Stimulated activated CD8-positive, alpha-beta memory T cell treated with anti-CD3 and anti-CD28 coated beads, Interleukin-7, amount 100 ng/mL, for 4 hours (primary cell): ENCODE measurements around the gene STIM1.
A peak's percentile ranks its signal among the peaks of the same experiment; 100 is the strongest.

Source experiments
- DNase-seq, 2 donors: peaks; one replicate each; pipeline ENCODE4 v3.0.0-alpha.2; 2020; ENCODE audit warnings: low read depth in 2 of 2

Gene STIM1

GRCh38 chr11:3830730-3831129 is 24.7 kb upstream of the STIM1 start:
- DNase-seq = no peak

DNA sequence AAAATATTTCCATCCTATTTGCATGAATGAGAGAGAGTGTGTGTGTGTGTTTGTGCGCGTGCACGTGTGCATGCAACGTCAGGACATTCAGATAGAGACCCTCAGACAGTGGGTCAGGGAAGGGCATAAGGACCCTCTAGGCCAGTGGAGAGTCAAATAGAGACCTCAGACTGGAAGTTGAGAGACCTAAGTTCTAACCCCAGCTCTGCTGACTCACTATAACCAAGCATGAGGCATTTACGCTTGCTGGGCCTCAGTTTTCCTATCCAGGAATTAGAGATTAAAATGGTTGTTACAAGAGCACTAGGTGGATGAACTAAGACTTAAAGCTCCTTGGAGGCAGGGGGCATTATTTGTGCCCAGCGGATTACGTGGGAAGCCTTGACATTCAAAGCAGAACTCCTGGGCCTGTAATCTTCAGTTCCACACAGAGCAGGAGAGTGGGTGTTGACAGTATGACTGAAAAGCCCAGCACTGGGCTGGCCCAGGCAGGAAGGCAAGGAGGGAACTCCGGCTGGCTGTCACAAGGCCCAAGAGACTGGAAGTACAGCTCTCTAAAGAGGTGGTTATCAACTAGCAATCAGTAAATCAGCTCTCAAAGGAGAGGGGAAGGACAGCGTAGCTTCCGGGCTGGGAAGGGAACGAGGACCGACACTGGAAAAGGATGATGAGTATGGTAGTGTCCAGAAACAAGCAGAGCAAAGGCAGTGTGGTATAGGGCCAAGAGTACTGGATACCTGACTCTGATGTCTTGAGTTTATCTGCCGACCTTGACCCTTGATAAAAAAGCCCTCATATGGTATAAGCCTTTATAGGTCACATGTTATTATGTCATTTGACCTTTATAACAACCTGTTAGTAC is 23.9 kb upstream of the STIM1 start:
- DNase-seq = no peak

DNA sequence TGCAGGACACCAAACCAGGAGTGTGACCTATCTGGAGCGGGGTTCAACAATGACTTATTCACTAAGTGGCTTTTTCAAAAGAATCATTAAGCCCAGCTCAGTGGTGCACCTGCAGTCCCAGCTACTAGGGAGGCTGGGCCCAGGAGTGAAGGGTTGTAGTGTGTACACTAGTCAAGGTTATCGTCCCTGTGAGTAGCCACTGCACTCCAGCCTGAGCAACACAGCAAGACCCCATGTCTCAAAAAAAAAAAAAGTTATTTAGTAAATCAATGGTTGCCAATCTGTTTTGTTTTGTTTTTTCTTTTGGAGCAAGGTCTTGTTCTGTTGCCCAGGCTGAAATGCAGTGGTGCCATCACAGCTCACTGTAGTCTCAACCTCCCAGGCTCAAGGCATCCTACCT is 22.6 kb upstream of the STIM1 start:
- DNase-seq = no peak

- DNase-seq = no peak
Measured at GRCh38 chr11:3833449-3833848, 22.0 kb upstream of the STIM1 start.

DNA sequence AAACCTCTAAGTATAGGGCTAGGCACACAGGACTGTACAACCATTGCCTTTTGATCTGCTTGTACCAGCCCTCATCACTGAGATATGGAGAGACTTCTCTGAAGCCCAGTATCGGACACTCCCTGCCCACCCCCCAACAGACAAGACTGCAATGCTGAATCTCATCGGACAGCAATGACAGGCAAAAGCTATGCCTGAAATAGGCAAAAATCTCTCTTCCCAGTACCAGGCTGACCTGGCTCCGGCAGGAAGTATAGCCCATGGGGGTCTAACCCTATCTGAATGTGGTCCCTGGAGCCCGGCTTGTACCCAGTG is 21.2 kb upstream of the STIM1 start:
- DNase-seq = no peak

- DNase-seq = no peak
Measured at GRCh38 chr11:3834664-3835461, 20.6 kb upstream of the STIM1 start.

DNA sequence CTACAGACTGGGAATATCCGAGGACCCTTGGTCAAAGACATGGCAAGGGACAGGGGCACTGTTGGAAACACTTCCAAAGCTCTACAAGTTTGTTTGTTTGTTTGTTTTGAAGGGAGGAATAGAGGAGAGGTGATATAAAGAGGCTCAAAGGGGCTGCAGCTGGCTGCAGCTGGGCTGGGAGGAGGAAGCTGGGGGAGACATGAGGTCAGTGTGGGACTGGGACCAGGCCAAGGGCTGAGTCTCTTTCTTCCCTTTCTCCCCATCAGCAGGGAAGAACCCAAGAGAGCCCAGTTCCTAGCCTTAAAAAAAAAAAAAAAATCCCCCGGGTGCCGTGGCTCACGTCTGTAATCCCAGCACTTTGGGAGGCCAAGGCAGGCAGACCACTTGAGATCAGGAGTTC is 19.7 kb upstream of the STIM1 start:
- DNase-seq = no peak

DNA sequence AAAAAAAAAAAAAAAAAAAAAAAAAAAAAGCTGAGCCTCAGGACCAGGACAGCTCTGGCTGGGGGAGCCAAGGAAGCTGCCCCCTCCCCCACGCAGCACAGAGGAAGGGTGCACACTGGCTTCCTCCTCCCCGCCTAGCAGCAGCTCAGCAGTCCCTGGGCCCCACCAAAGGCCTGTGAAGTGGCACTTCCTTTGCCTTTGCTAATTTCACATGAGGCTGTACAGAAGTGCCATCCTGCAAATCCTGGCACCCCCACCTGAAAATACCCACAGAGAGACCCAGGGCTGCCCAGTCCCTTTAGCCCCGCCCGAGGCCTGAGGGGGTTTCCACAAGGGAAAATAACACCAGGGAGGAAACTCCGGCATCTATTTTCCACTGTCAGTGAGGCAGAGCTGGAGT is 18.6 kb upstream of the STIM1 start:
- peak in 1 of 2 donors; percentile 45 for DNase-seq

GRCh38 chr11:3837793-3838192 is 17.7 kb upstream of the STIM1 start:
- DNase-seq = no peak

- DNase-seq = no peak
Measured at GRCh38 chr11:3838504-3838903, 17.0 kb upstream of the STIM1 start.

- no peak for DNase-seq
Measured at GRCh38 chr11:3840004-3840869, 15.2 kb upstream of the STIM1 start.

- peak in 1 of 2 donors; percentile 97 for DNase-seq
Measured at GRCh38 chr11:3840870-3841425, 14.5 kb upstream of the STIM1 start, which contains the start of gene RHOG. TSS of gene RHOG (minus strand) at chr11:3840959. CDS start at chr11:3828138, 12,821 bp downstream.

GRCh38 chr11:3841426-3842350 is 13.8 kb upstream of the STIM1 start:
- peak in 1 of 2 donors; percentile 96 for DNase-seq

GRCh38 chr11:3843326-3843725 is 12.1 kb upstream of the STIM1 start:
- DNase-seq = no peak

DNA sequence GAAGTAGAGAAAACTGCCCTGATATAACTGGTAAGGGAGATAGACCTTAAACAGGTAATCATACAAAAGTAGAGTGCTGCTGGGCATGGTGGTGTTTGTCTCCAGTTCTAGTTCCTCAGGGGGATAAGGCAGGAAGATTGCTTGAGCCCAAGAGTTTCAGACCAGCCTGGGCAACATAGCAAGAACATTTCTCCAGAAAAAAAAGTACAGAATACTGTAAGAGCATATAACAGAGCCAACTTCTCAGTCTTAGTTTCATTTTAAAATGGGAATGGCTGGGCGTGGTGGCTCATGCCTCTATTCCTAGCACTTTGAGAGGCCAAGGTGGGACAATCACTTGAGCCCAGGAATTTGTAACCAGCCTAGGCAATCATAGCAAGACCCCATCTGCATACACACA is 10.2 kb upstream of the STIM1 start:
- no peak for DNase-seq

- DNase-seq = no peak
Measured at GRCh38 chr11:3845670-3846069, 9.8 kb upstream of the STIM1 start.

GRCh38 chr11:3849297-3849874 is 6.1 kb upstream of the STIM1 start:
- no peak for DNase-seq

- DNase-seq = no peak
Measured at GRCh38 chr11:3853545-3853842, 2.0 kb upstream of the STIM1 start.

DNA sequence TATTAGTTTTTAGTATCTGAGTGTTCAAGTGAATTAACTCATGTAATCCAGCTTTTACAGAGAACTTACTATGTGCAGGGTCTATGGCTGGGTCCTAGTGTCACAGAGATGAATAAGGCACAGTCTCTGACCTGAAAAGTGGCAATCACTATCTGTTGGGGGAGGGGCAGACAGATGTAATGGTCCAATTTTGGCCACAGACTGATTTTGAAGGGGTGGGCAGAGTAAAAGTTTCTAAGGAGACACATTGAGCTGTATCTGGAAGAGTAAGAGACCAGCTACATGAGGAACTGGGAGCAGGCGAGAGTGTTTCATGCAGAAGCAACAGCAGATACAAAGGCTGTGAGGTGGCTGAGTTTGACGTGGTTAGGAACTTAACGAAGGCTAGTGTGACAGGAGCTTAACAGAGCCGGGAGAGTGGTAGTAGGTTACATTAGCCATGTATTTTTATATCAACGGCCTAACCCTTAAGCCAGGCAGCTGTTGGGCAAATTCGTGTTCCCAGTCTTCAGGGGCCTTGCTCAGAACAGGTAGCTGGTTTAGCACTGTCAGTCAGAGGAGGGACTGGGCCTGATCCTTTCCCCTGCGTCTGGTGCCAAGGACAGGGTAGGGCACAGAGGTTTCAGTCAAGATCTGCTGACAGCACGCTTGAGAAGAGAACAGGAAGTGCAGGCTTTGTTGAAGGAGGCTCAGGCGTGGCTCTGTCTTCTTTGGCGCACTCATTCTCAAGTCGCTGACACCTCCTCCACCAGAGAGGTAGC is 1.4 kb upstream of the STIM1 start:
- peak in 1 of 2 donors; percentile 42 for DNase-seq

GRCh38 chr11:3854660-3854976 is 846 bp upstream of the STIM1 start:
- no peak for DNase-seq
